ENCODE data around the gene CKAP5. TPM values are rescaled to one million over a fixed set of nuclear protein-coding genes. Genes with fewer than 3 reads are reported as not detected.

Gene CKAP5
- total RNA-seq, 1 donor from 2014 or later, result 78.8 TPM

- DNase-seq, result no peak
- no peak for TF ChIP-seq CTCF (IDR thresholded peaks at IDR 0.05; ENCODE audit: borderline replicate concordance)
- intact Hi-C loops (cut with micrococcal nuclease), result no loop called here
- H3K4me1 ChIP-seq, result no peaks in the 10 kb centered on the region
- no peaks in the 10 kb centered on the region for H3K27me3 ChIP-seq (ENCODE audit: low read depth)
- H3K4me3 ChIP-seq, result no peak overlapping the region
- H3K27ac ChIP-seq (replicated peaks), result peak overlapping the region; percentile 41
- H3K36me3 ChIP-seq, result peaks cover 12% of the 10 kb centered on the region
- H3K9me3 ChIP-seq (replicated peaks), result no peaks in the 10 kb centered on the region
These were observed 10.7 kb upstream of the CKAP5 start for GRCh38 chr11:46856605-46857343.

DNA sequence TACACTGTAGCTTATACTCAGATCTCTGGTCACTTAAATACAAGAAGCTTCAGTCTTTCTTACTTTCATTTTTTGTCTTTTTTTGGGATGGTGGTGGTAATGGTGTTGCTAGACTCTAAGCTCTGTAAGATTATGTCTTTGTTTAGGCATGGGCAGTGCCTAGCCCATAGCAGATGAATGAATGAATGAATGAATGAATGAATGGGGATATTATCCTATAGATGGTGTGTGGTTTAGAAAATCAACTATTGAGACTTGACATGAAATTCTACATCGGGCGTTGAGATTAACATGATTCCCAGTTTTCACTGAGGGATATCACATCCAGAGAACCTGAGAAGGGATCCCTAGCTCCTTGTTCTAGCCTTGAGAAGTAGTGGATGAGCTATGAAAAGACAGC, 9.8 kb upstream of the CKAP5 start:
- no peaks in the 10 kb centered on the region for H3K27me3 ChIP-seq (ENCODE audit: low read depth)
- TF ChIP-seq CTCF (IDR thresholded peaks at IDR 0.05; ENCODE audit: borderline replicate concordance), result no peak
- H3K9me3 ChIP-seq (replicated peaks), result no peaks in the 10 kb centered on the region
- no peaks in the 10 kb centered on the region for H3K4me1 ChIP-seq
- intact Hi-C loops (cut with micrococcal nuclease), result no loop called here
- H3K4me3 ChIP-seq, result no peak overlapping the region
- no peak for DNase-seq
- H3K36me3 ChIP-seq, result peaks cover 12% of the 10 kb centered on the region
- no peak overlapping the region for H3K27ac ChIP-seq (replicated peaks)

DNA sequence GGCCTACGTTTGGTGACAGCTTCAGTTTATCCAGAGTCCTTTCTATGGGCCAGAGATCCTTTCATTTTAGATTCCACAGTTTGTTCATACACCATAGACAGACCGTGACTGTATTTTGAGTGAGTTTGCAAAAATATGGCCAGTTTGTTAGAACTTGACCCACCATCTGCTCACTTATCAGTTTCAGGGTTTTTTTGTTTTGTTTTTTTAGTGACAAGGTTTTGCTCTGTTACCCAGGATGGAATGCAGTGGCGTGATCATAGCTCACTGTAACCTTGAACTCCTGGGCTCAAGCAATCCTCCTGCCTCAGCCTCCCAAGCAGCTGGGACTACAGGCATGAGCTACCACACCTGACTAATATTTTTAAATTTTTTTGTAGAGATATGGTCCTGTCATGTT, 9.1 kb upstream of the CKAP5 start:
- H3K4me3 ChIP-seq, result no peak overlapping the region
- H3K9me3 ChIP-seq (replicated peaks), result no peaks in the 10 kb centered on the region
- no peak for TF ChIP-seq CTCF (IDR thresholded peaks at IDR 0.05; ENCODE audit: borderline replicate concordance)
- intact Hi-C loops (cut with micrococcal nuclease), result no loop called here
- DNase-seq, result no peak
- no peaks in the 10 kb centered on the region for H3K4me1 ChIP-seq
- H3K27me3 ChIP-seq (ENCODE audit: low read depth), result no peaks in the 10 kb centered on the region
- H3K27ac ChIP-seq (replicated peaks), result no peak overlapping the region
- peaks cover 12% of the 10 kb centered on the region for H3K36me3 ChIP-seq

DNA sequence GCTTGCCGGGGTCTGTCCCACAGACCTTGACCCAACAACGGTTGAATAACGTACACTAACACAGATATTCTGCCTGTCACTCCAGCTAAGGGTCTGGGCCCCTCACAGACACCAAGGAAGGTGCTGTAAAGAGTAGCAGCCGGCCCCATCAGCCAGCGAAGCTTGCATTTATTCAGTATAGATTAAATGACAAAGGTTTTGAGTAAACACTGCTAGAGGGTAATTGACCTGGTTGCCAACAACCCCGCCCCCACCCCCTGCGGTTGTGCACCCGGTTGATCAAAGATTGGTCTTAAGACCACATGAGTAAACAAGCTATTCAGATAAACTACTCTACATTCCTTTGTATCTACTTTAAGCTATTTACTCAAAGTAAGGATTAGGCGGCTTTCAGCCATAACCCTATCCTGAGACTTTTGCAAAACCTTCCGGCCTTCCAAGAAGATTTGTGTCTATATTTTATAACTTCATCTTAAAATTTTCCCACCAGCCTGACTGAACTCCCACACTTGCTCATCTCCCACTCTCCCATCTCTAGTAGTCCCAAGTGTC, 4.8 kb upstream of the CKAP5 start:
- no peak overlapping the region for H3K4me3 ChIP-seq
- no peak for DNase-seq
- intact Hi-C loops (cut with micrococcal nuclease), result no loop called here
- no peak for TF ChIP-seq CTCF (IDR thresholded peaks at IDR 0.05; ENCODE audit: borderline replicate concordance)
- no peaks in the 10 kb centered on the region for H3K9me3 ChIP-seq (replicated peaks)
- H3K36me3 ChIP-seq, result no peaks in the 10 kb centered on the region
- no peaks in the 10 kb centered on the region for H3K27me3 ChIP-seq (ENCODE audit: low read depth)
- no peak overlapping the region for H3K27ac ChIP-seq (replicated peaks)
- H3K4me1 ChIP-seq, result peaks cover 9% of the 10 kb centered on the region

GRCh38 chr11:46849631-46850030, 3.6 kb upstream of the CKAP5 start:
- Histone ChIP-seq H3K4me3 (no peak overlapping the region), H3K27ac (replicated peaks) (no peak overlapping the region), H3K27me3 (ENCODE audit: low read depth) (no peaks in the 10 kb centered on the region), H3K4me1 (peaks cover 22% of the 10 kb centered on the region), H3K9me3 (replicated peaks) (no peaks in the 10 kb centered on the region), H3K36me3 (no peaks in the 10 kb centered on the region)
- intact Hi-C loops (cut with micrococcal nuclease), result no loop called here
- TF ChIP-seq CTCF (IDR thresholded peaks at IDR 0.05; ENCODE audit: borderline replicate concordance), result no peak
- no peak for DNase-seq

Measured in left ventricle myocardium inferior (tissue), 1 donor.